Measurements from ENCODE around the gene PRDM4.

The PRDM4 gene

GRCh38 chr12:107760809-107761501, at the start of gene PRDM4:
Gene PRDM4, minus strand, starts transcription at chr12:107761137. Its CDS starts 622 bp downstream, at chr12:107760515.
- in situ Hi-C loops (cut with MboI; ENCODE audit: low sequenced_read_pairs) = no loop called here

- in situ Hi-C loops (cut with MboI; ENCODE audit: low sequenced_read_pairs) = no loop called here
Observed at GRCh38 chr12:107807471-107808150, 46.7 kb upstream of the PRDM4 start.

- in situ Hi-C loops (cut with MboI; ENCODE audit: low sequenced_read_pairs) = no loop called here
Observed at GRCh38 chr12:107805488-107806180, 44.7 kb upstream of the PRDM4 start.

- in situ Hi-C loops (cut with MboI; ENCODE audit: low sequenced_read_pairs) = no loop called here
Observed at GRCh38 chr12:107803092-107803491, 42.2 kb upstream of the PRDM4 start.

- in situ Hi-C loops (cut with MboI; ENCODE audit: low sequenced_read_pairs) = no loop called here
Observed at GRCh38 chr12:107801150-107801549, 40.2 kb upstream of the PRDM4 start.

- in situ Hi-C loops (cut with MboI; ENCODE audit: low sequenced_read_pairs) = no loop called here
Observed at GRCh38 chr12:107798580-107798979, 37.6 kb upstream of the PRDM4 start.

GRCh38 chr12:107794451-107794850, 33.5 kb upstream of the PRDM4 start:
- in situ Hi-C loops (cut with MboI; ENCODE audit: low sequenced_read_pairs) = no loop called here

GRCh38 chr12:107791465-107792089, 30.6 kb upstream of the PRDM4 start:
- in situ Hi-C loops (cut with MboI; ENCODE audit: low sequenced_read_pairs) = no loop called here

- in situ Hi-C loops (cut with MboI; ENCODE audit: low sequenced_read_pairs) = no loop called here
Observed at GRCh38 chr12:107788690-107789458, 27.9 kb upstream of the PRDM4 start.

- in situ Hi-C loops (cut with MboI; ENCODE audit: low sequenced_read_pairs) = no loop called here
Observed at GRCh38 chr12:107788281-107788680, 27.3 kb upstream of the PRDM4 start.

- in situ Hi-C loops (cut with MboI; ENCODE audit: low sequenced_read_pairs) = no loop called here
Observed at GRCh38 chr12:107783406-107784376, 22.8 kb upstream of the PRDM4 start.

GRCh38 chr12:107782067-107782466, 21.1 kb upstream of the PRDM4 start:
- in situ Hi-C loops (cut with MboI; ENCODE audit: low sequenced_read_pairs) = no loop called here

GRCh38 chr12:107780298-107780697, 19.4 kb upstream of the PRDM4 start:
- in situ Hi-C loops (cut with MboI; ENCODE audit: low sequenced_read_pairs) = no loop called here

GRCh38 chr12:107779077-107779831, 18.3 kb upstream of the PRDM4 start:
- in situ Hi-C loops (cut with MboI; ENCODE audit: low sequenced_read_pairs) = no loop called here

- in situ Hi-C loops (cut with MboI; ENCODE audit: low sequenced_read_pairs) = no loop called here
Observed at GRCh38 chr12:107778383-107779025, 17.6 kb upstream of the PRDM4 start.

GRCh38 chr12:107776171-107776570, 15.2 kb upstream of the PRDM4 start:
- in situ Hi-C loops (cut with MboI; ENCODE audit: low sequenced_read_pairs) = no loop called here

- in situ Hi-C loops (cut with MboI; ENCODE audit: low sequenced_read_pairs) = no loop called here
Observed at GRCh38 chr12:107775093-107775721, 14.3 kb upstream of the PRDM4 start.

Measured in HL-60/S4 treated with phorbol 12-myristate 13-acetate at 8.2 ng/mL for 4 days and 3 days (cell line).